Measurements from ENCODE around the gene NMT2.

The NMT2 gene

GRCh38 chr10:15072358-15072757, 96.1 kb downstream of the NMT2 start:
- ATAC-seq (ENCODE audit: low read depth) (no peak), DNase-seq (ENCODE audit: low spot score in 2 of 2) (no peak)
- no peak overlapping the region for H3K4me3 Mint-ChIP-seq
- peaks cover 2% of the 10 kb centered on the region for H3K4me1 Mint-ChIP-seq
- H3K27me3 Mint-ChIP-seq = peaks cover 12% of the 10 kb centered on the region
- H3K27ac Mint-ChIP-seq = no peak overlapping the region
- H3K9me3 Mint-ChIP-seq = peaks cover 6% of the 10 kb centered on the region
- peaks cover 2% of the 10 kb centered on the region for H3K36me3 Mint-ChIP-seq

GRCh38 chr10:15069230-15069629, 99.3 kb downstream of the NMT2 start:
- Mint-ChIP-seq H3K27ac (no peak overlapping the region), H3K9me3 (peaks cover 9% of the 10 kb centered on the region), H3K27me3 (peaks cover 17% of the 10 kb centered on the region), H3K4me1 (peaks cover 2% of the 10 kb centered on the region), H3K4me3 (no peak overlapping the region), H3K36me3 (peaks cover 4% of the 10 kb centered on the region)
- DNase-seq (ENCODE audit: low spot score in 2 of 2) (no peak), ATAC-seq (ENCODE audit: low read depth) (no peak)

- Mint-ChIP-seq H3K27ac (no peak overlapping the region), H3K9me3 (peaks cover 9% of the 10 kb centered on the region), H3K36me3 (peaks cover 4% of the 10 kb centered on the region), H3K4me1 (no peaks in the 10 kb centered on the region), H3K27me3 (peaks cover 16% of the 10 kb centered on the region), H3K4me3 (no peak overlapping the region)
- ATAC-seq (ENCODE audit: low read depth) (no peak), DNase-seq (ENCODE audit: low spot score in 2 of 2) (no peak)
These were observed 99.7 kb downstream of the NMT2 start for GRCh38 chr10:15068802-15069201.

GRCh38 chr10:15067154-15067553, 101.3 kb downstream of the NMT2 start:
- DNase-seq (ENCODE audit: low spot score in 2 of 2) (no peak), ATAC-seq (ENCODE audit: low read depth) (no peak)
- H3K27ac Mint-ChIP-seq = no peak overlapping the region
- peaks cover 13% of the 10 kb centered on the region for H3K27me3 Mint-ChIP-seq
- peaks cover 2% of the 10 kb centered on the region for H3K36me3 Mint-ChIP-seq
- H3K4me1 Mint-ChIP-seq = no peaks in the 10 kb centered on the region
- H3K4me3 Mint-ChIP-seq = no peak overlapping the region
- peaks cover 9% of the 10 kb centered on the region for H3K9me3 Mint-ChIP-seq

- no peak for ATAC-seq (ENCODE audit: low read depth)
- Mint-ChIP-seq H3K4me1 (no peaks in the 10 kb centered on the region), H3K27me3 (peaks cover 17% of the 10 kb centered on the region), H3K9me3 (peaks cover 13% of the 10 kb centered on the region), H3K36me3 (peaks cover 12% of the 10 kb centered on the region), H3K27ac (no peak overlapping the region), H3K4me3 (no peak overlapping the region)
- no peak for DNase-seq (ENCODE audit: low spot score in 2 of 2)
These were observed 107.9 kb downstream of the NMT2 start for GRCh38 chr10:15060638-15061037.

- ATAC-seq (ENCODE audit: low read depth) = no peak
- Mint-ChIP-seq H3K27me3 (peaks cover 13% of the 10 kb centered on the region), H3K4me3 (no peak overlapping the region), H3K9me3 (peaks cover 11% of the 10 kb centered on the region), H3K4me1 (no peaks in the 10 kb centered on the region), H3K27ac (no peak overlapping the region), H3K36me3 (peaks cover 9% of the 10 kb centered on the region)
- DNase-seq (ENCODE audit: low spot score in 2 of 2) = no peak
These were observed 108.6 kb downstream of the NMT2 start for GRCh38 chr10:15059914-15060313.

GRCh38 chr10:15058689-15059088, 109.8 kb downstream of the NMT2 start:
- Mint-ChIP-seq H3K4me1 (no peaks in the 10 kb centered on the region), H3K4me3 (no peak overlapping the region), H3K27ac (no peak overlapping the region), H3K27me3 (peaks cover 9% of the 10 kb centered on the region), H3K36me3 (peaks cover 9% of the 10 kb centered on the region), H3K9me3 (peaks cover 11% of the 10 kb centered on the region)
- no peak for ATAC-seq (ENCODE audit: low read depth)
- no peak for DNase-seq (ENCODE audit: low spot score in 2 of 2)
